GM23338 (cell line): Measurements from ENCODE around the gene ACP5. TPM values are rescaled to one million over a fixed set of nuclear protein-coding genes. Genes with fewer than 3 reads are reported as not detected.

Source experiments
- ATAC-seq: fragments of 200-7000 bp; cut with Tn5 transposase; 3 replicates; pipeline ENCODE4 v1.9.1; 2020
- DNase-seq: peaks from one replicate; pipeline ENCODE4 v3.0.0-alpha.2; 2015; ENCODE audit warnings: low spot score
- H2AFZ ChIP-seq: fragments of 200-600 bp; sonication (generic); 2 replicates; pipeline ENCODE4 v1.8.0; 2016; ENCODE audit warnings: antibody characterized with exemption, mild to moderate bottlenecking, moderate library complexity
- H3F3A ChIP-seq: fragments of 200-600 bp; sonication (generic); replicated peaks from 2 replicates; pipeline ENCODE4 v1.8.0; 2017; ENCODE audit warnings: antibody characterized with exemption, mixed run types, low read depth
- H3K27ac ChIP-seq: fragments of 200-600 bp; sonication (generic); 2 replicates; pipeline ENCODE4 v1.6.1; 2016; ENCODE audit warnings: low read depth
- H3K27me3 ChIP-seq: fragments of 200-600 bp; sonication (generic); 2 replicates; pipeline ENCODE4 v1.8.0; 2016; ENCODE audit warnings: mild to moderate bottlenecking, mixed run types, moderate library complexity; ENCODE audit not compliant: insufficient read depth
- H3K36me3 ChIP-seq: fragments of 200-600 bp; sonication (generic); 2 replicates; pipeline ENCODE4 v1.8.0; 2016; ENCODE audit warnings: mild to moderate bottlenecking; ENCODE audit not compliant: insufficient read depth
- H3K4me1 ChIP-seq: fragments of 200-600 bp; sonication (generic); 2 replicates; pipeline ENCODE4 v1.8.0; 2016; ENCODE audit warnings: mild to moderate bottlenecking, moderate library complexity; ENCODE audit not compliant: insufficient read depth
- H3K4me2 ChIP-seq: fragments of 200-600 bp; sonication (generic); 2 replicates; pipeline ENCODE4 v1.7.1; 2017; ENCODE audit warnings: mixed run types
- H3K4me3 ChIP-seq: fragments of 200-600 bp; sonication (generic); 2 replicates; pipeline ENCODE4 v1.6.1; 2016; ENCODE audit warnings: mixed run types
- H3K79me2 ChIP-seq: fragments of 200-600 bp; sonication (generic); replicated peaks from 2 replicates; pipeline ENCODE4 v1.8.0; 2017; ENCODE audit warnings: mild to moderate bottlenecking; ENCODE audit not compliant: insufficient read depth
- H3K9me2 ChIP-seq: fragments of 200-600 bp; sonication (generic); 2 replicates; pipeline ENCODE4 v1.8.0; 2017; ENCODE audit not compliant: insufficient read depth
- H4K20me1 ChIP-seq: fragments of 200-600 bp; sonication (generic); replicated peaks from 2 replicates; pipeline ENCODE4 v1.8.0; 2017; ENCODE audit warnings: mild to moderate bottlenecking; ENCODE audit not compliant: insufficient read depth
- H3K27ac Mint-ChIP-seq: 2 replicates; pipeline ENCODE4 v1.8.0; 2020; ENCODE audit warnings: inconsistent platforms, mild to moderate bottlenecking, moderate library complexity, mixed read lengths
- H3K27me3 Mint-ChIP-seq: 3 replicates; pipeline ENCODE4 v1.8.0; 2022; ENCODE audit warnings: low read depth, mild to moderate bottlenecking, moderate library complexity, mixed read lengths, inconsistent platforms; ENCODE audit not compliant: insufficient read depth, poor library complexity
- H3K36me3 Mint-ChIP-seq: 3 replicates; pipeline ENCODE4 v1.8.0; 2021; ENCODE audit warnings: low read depth, mild to moderate bottlenecking, inconsistent platforms, moderate library complexity, mixed read lengths
- H3K4me1 Mint-ChIP-seq: 3 replicates; pipeline ENCODE4 v1.8.0; 2020; ENCODE audit warnings: mild to moderate bottlenecking, inconsistent platforms, mixed read lengths
- H3K4me3 Mint-ChIP-seq: 3 replicates; pipeline ENCODE4 v1.8.0; 2021; ENCODE audit warnings: moderate library complexity, mild to moderate bottlenecking, inconsistent platforms, mixed read lengths
- H3K9me3 Mint-ChIP-seq: 3 replicates; pipeline ENCODE4 v1.8.0; 2020; ENCODE audit warnings: moderate library complexity, mild to moderate bottlenecking, inconsistent platforms, mixed read lengths
- CREB1 ChIP-seq: fragments of 250-450 bp; sonication (Bioruptor Pico); IDR thresholded peaks from 2 replicates; pipeline ENCODE4 v1.5.0; 2020; ENCODE audit warnings: low read depth, mild to moderate bottlenecking, moderate library complexity
- CTCF ChIP-seq, 2 experiments: fragments of 200-600 bp in 1 of 2; sonication (generic) in 1 of 2; conservative IDR thresholded peaks; 2 replicates each; pipeline versions ENCODE4 v1.5.1 to v1.6.1; 2016 to 2017; ENCODE audit warnings: antibody characterized with exemption in 2 of 2, low read depth in 2 of 2, mild to moderate bottlenecking in 2 of 2, moderate library complexity in 1 of 2
- NANOG ChIP-seq: IDR thresholded peaks from 2 replicates; pipeline ENCODE4 v1.6.1; 2016; ENCODE audit warnings: antibody characterized with exemption, borderline replicate concordance
- ZNF114 ChIP-seq: fragments of 250-450 bp; sonication (Bioruptor Pico); IDR thresholded peaks from 2 replicates; pipeline ENCODE4 v1.5.0; 2020; ENCODE audit warnings: mild to moderate bottlenecking, moderate library complexity
- polyA plus RNA-seq: library from polyadenylated mRNA; unstranded; fragments of >200 nt; fragmentation: Nextera tagmentation; extraction: Ambion mirVana; gene quantifications from 2 replicates; pipeline ENCODE4 v1.2.1, GENCODE V29; 2016
- total RNA-seq: library from RNA; depleted of rRNA; stranded (reverse); fragments of >200 nt; shearing (Covaris generic); gene quantifications from 2 replicates; pipeline ENCODE4 v1.2.3, GENCODE V29; 2014
- TF ChIP-seq, protein P1 (sequence below): fragments of 250-450 bp; sonication (Bioruptor Pico); IDR thresholded peaks from 2 replicates; pipeline ENCODE4 v1.5.0; 2020; ENCODE audit warnings: mild to moderate bottlenecking, moderate library complexity
- TF ChIP-seq, protein P2 (sequence below): IDR thresholded peaks from one replicate; pipeline ENCODE4 v1.6.1; 2018; ENCODE audit warnings: antibody characterized with exemption; ENCODE audit not compliant: unreplicated experiment
- TF ChIP-seq, protein P3 (sequence below): IDR thresholded peaks from 2 replicates; pipeline ENCODE4 v1.6.1; 2016; ENCODE audit warnings: antibody characterized with exemption

Gene ACP5
- total and polyA plus RNA-seq, 2 experiments from 2014 or later, result 6.7 to 12.8 TPM

- Mint-ChIP-seq H3K27ac (no peak overlapping the region), H3K27me3 (peaks cover 17% of the 10 kb centered on the region), H3K36me3 (no peaks in the 10 kb centered on the region), H3K4me1 (peaks cover 9% of the 10 kb centered on the region; the same call in 1 of the 3 replicates), H3K4me3 (no peak overlapping the region), H3K9me3 (no peaks in the 10 kb centered on the region)
- ATAC-seq (no peak), DNase-seq (no peak)
- Histone ChIP-seq H3K4me2 (no peak overlapping the region), H3K36me3 (no peaks in the 10 kb centered on the region), H3K9me2 (no peaks in the 10 kb centered on the region), H3K27ac (no peak overlapping the region), H3K79me2 (no peaks in the 10 kb centered on the region), H2AFZ (no peak overlapping the region), H3K27me3 (peaks cover 6% of the 10 kb centered on the region; the same call in 1 of the 2 replicates), H4K20me1 (no peaks in the 10 kb centered on the region), H3F3A (0 out of 2 replicates have a peak, but pooled peaks cover 3% of the 10 kb centered on the region), H3K4me3 (no peak overlapping the region), H3K4me1 (no peaks in the 10 kb centered on the region)
- no peak for TF ChIP-seq CREB1
- no peak for TF ChIP-seq NANOG
- TF ChIP-seq ZNF114 (CRISPR knock-in tag), result no peak
- TF ChIP-seq, protein P1, sequence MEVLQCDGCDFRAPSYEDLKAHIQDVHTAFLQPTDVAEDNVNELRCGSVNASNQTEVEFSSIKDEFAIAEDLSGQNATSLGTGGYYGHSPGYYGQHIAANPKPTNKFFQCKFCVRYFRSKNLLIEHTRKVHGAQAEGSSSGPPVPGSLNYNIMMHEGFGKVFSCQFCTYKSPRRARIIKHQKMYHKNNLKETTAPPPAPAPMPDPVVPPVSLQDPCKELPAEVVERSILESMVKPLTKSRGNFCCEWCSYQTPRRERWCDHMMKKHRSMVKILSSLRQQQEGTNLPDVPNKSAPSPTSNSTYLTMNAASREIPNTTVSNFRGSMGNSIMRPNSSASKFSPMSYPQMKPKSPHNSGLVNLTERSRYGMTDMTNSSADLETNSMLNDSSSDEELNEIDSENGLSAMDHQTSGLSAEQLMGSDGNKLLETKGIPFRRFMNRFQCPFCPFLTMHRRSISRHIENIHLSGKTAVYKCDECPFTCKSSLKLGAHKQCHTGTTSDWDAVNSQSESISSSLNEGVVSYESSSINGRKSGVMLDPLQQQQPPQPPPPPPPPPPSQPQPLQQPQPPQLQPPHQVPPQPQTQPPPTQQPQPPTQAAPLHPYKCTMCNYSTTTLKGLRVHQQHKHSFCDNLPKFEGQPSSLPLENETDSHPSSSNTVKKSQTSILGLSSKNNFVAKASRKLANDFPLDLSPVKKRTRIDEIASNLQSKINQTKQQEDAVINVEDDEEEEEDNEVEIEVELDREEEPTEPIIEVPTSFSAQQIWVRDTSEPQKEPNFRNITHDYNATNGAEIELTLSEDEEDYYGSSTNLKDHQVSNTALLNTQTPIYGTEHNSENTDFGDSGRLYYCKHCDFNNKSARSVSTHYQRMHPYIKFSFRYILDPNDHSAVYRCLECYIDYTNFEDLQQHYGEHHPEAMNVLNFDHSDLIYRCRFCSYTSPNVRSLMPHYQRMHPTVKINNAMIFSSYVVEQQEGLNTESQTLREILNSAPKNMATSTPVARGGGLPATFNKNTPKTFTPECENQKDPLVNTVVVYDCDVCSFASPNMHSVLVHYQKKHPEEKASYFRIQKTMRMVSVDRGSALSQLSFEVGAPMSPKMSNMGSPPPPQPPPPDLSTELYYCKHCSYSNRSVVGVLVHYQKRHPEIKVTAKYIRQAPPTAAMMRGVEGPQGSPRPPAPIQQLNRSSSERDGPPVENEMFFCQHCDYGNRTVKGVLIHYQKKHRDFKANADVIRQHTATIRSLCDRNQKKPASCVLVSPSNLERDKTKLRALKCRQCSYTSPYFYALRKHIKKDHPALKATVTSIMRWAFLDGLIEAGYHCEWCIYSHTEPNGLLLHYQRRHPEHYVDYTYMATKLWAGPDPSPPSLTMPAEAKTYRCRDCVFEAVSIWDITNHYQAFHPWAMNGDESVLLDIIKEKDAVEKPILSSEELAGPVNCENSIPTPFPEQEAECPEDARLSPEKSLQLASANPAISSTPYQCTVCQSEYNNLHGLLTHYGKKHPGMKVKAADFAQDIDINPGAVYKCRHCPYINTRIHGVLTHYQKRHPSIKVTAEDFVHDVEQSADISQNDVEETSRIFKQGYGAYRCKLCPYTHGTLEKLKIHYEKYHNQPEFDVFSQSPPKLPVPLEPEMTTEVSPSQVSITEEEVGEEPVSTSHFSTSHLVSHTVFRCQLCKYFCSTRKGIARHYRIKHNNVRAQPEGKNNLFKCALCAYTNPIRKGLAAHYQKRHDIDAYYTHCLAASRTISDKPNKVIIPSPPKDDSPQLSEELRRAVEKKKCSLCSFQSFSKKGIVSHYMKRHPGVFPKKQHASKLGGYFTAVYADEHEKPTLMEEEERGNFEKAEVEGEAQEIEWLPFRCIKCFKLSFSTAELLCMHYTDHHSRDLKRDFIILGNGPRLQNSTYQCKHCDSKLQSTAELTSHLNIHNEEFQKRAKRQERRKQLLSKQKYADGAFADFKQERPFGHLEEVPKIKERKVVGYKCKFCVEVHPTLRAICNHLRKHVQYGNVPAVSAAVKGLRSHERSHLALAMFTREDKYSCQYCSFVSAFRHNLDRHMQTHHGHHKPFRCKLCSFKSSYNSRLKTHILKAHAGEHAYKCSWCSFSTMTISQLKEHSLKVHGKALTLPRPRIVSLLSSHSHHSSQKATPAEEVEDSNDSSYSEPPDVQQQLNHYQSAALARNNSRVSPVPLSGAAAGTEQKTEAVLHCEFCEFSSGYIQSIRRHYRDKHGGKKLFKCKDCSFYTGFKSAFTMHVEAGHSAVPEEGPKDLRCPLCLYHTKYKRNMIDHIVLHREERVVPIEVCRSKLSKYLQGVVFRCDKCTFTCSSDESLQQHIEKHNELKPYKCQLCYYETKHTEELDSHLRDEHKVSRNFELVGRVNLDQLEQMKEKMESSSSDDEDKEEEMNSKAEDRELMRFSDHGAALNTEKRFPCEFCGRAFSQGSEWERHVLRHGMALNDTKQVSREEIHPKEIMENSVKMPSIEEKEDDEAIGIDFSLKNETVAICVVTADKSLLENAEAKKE (CRISPR knock-in tag), result no peak
- TF ChIP-seq, protein P2, sequence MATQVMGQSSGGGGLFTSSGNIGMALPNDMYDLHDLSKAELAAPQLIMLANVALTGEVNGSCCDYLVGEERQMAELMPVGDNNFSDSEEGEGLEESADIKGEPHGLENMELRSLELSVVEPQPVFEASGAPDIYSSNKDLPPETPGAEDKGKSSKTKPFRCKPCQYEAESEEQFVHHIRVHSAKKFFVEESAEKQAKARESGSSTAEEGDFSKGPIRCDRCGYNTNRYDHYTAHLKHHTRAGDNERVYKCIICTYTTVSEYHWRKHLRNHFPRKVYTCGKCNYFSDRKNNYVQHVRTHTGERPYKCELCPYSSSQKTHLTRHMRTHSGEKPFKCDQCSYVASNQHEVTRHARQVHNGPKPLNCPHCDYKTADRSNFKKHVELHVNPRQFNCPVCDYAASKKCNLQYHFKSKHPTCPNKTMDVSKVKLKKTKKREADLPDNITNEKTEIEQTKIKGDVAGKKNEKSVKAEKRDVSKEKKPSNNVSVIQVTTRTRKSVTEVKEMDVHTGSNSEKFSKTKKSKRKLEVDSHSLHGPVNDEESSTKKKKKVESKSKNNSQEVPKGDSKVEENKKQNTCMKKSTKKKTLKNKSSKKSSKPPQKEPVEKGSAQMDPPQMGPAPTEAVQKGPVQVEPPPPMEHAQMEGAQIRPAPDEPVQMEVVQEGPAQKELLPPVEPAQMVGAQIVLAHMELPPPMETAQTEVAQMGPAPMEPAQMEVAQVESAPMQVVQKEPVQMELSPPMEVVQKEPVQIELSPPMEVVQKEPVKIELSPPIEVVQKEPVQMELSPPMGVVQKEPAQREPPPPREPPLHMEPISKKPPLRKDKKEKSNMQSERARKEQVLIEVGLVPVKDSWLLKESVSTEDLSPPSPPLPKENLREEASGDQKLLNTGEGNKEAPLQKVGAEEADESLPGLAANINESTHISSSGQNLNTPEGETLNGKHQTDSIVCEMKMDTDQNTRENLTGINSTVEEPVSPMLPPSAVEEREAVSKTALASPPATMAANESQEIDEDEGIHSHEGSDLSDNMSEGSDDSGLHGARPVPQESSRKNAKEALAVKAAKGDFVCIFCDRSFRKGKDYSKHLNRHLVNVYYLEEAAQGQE, result no peak
- TF ChIP-seq, protein P3, sequence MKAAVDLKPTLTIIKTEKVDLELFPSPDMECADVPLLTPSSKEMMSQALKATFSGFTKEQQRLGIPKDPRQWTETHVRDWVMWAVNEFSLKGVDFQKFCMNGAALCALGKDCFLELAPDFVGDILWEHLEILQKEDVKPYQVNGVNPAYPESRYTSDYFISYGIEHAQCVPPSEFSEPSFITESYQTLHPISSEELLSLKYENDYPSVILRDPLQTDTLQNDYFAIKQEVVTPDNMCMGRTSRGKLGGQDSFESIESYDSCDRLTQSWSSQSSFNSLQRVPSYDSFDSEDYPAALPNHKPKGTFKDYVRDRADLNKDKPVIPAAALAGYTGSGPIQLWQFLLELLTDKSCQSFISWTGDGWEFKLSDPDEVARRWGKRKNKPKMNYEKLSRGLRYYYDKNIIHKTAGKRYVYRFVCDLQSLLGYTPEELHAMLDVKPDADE, result no peak
- TF ChIP-seq CTCF (conservative IDR thresholded peaks at IDR 0.05; ENCODE audit: low read depth in 2 of 2), result no peak
Measured at GRCh38 chr19:11576227-11576626, 1.2 kb downstream of the ACP5 start.
